Vagina (tissue), 2 donors: ENCODE data around the gene INO80D. TPM values are rescaled to one million over a fixed set of nuclear protein-coding genes. Genes with fewer than 3 reads are reported as not detected.
"Not testable (repeated sequence)": the region's sequence is repeated elsewhere in the genome, so short reads cannot be mapped to it uniquely, and the experiment has no call there.

ENCODE experiments used
- DNase-seq, 2 donors: peaks; one replicate each; pipeline ENCODE4 v3.0.0-alpha.2; 2017; ENCODE audit errors: extremely low spot score in 2 of 2
- H3K27ac ChIP-seq: fragments of 200-600 bp; sonication (generic); one replicate; pipeline ENCODE4 v1.5.1; 2019
- H3K27me3 ChIP-seq: fragments of 200-600 bp; sonication (generic); one replicate; pipeline ENCODE4 v1.5.1; 2019
- H3K36me3 ChIP-seq, 2 donors: fragments of 200-600 bp; sonication (generic); one replicate each; pipeline ENCODE4 v1.5.1; 2017 to 2019
- H3K4me1 ChIP-seq: fragments of 200-600 bp; sonication (generic); one replicate; pipeline ENCODE4 v1.5.1; 2019
- H3K4me3 ChIP-seq, 2 donors: fragments of 200-600 bp; sonication (generic); 1 replicate in 1 of 2; 2 replicates in 1 of 2; pipeline ENCODE4 v1.5.1; 2016 to 2019
- H3K9me3 ChIP-seq: fragments of 200-600 bp; sonication (generic); one replicate; pipeline ENCODE4 v1.5.1; 2019
- CTCF ChIP-seq, 3 experiments: fragments of 450-650 bp in 2 of 3; fragments of 200-600 bp in 1 of 3; sonication (generic) in 1 of 3; IDR thresholded peaks; one replicate each; pipeline ENCODE4 v1.5.1; 2017 to 2019; ENCODE audit warnings: antibody characterized with exemption in 3 of 3, mild to moderate bottlenecking in 2 of 3, moderate library complexity in 2 of 3
- POLR2A ChIP-seq, 2 donors: fragments of 450-650 bp; IDR thresholded peaks; one replicate each; pipeline ENCODE4 v1.6.1; 2017; ENCODE audit warnings: antibody characterized with exemption in 2 of 2, mild to moderate bottlenecking in 2 of 2, moderate library complexity in 2 of 2
- POLR2AphosphoS5 ChIP-seq, 2 donors: sonication (generic); formaldehyde crosslinking; IDR thresholded peaks; one replicate each; pipeline ENCODE4 v1.9.0; 2017; ENCODE audit warnings: antibody characterized with exemption in 2 of 2, mild to moderate bottlenecking in 2 of 2, low read depth in 1 of 2; ENCODE audit not compliant: insufficient read depth in 1 of 2
- intact Hi-C: fragments of 100-400 bp; cut with DNase I; formaldehyde crosslinking; loops from one replicate; pipeline ENCODE4 v1.15.1; 2023
- total RNA-seq: library from RNA; depleted of rRNA; stranded (reverse); fragments of >200 nt; gene quantifications from one replicate; pipeline ENCODE4 v1.2.3, GENCODE V29; 2016

INO80D gene
- 18.4 TPM for total RNA-seq

- H3K4me1 ChIP-seq, result peaks cover 32% of the 10 kb centered on the region
- peaks cover 0 to 8% of the 10 kb centered on the region in 2 donors for H3K36me3 ChIP-seq
- H3K4me3 ChIP-seq, result peak within 1 kb of the TSS; percentile 81 to 88
- H3K27ac ChIP-seq, result peak within 1 kb of the TSS; percentile 99
- DNase-seq, result peak in 1 of 2 donors; percentile 90
- TF ChIP-seq CTCF (IDR thresholded peaks at IDR 0.05), result peak in 2 of 3 experiments; percentile 31 to 45
- TF ChIP-seq POLR2AphosphoS5 (IDR thresholded peaks at IDR 0.05; ENCODE audit: insufficient read depth in 1 of 2, low read depth in 1 of 2), result peak; percentile 44 to 51
- TF ChIP-seq POLR2A (IDR thresholded peaks at IDR 0.05), result peak in 1 of 2 donors; percentile 25
- intact Hi-C loops, result no loop called here
- H3K9me3 ChIP-seq, result no peaks in the 10 kb centered on the region
- H3K27me3 ChIP-seq, result no peaks in the 10 kb centered on the region
These were observed at the start of gene INO80D for GRCh38 chr2:206085742-206086445. Gene INO80D (minus strand): TSS chr2:206086174. CDS start chr2:206063016, 23,158 bp downstream.

GRCh38 chr2:206127656-206128055, 41.7 kb upstream of the INO80D start:
- DNase-seq, result no peak
- Histone ChIP-seq H3K27me3 (no peaks in the 10 kb centered on the region), H3K36me3 (peaks cover 0 to 95% of the 10 kb centered on the region in 2 donors), H3K4me1 (no peaks in the 10 kb centered on the region), H3K4me3 (no peak overlapping the region), H3K27ac (no peak overlapping the region), H3K9me3 (no peaks in the 10 kb centered on the region)
- no peak for TF ChIP-seq CTCF (IDR thresholded peaks at IDR 0.05)
- no peak for TF ChIP-seq POLR2AphosphoS5 (IDR thresholded peaks at IDR 0.05; ENCODE audit: insufficient read depth in 1 of 2, low read depth in 1 of 2)
- no peak for TF ChIP-seq POLR2A (IDR thresholded peaks at IDR 0.05)
- intact Hi-C loops, result no loop called here

GRCh38 chr2:206125901-206126300, 39.9 kb upstream of the INO80D start:
- Histone ChIP-seq H3K27me3 (no peaks in the 10 kb centered on the region), H3K4me3 (no peak overlapping the region), H3K4me1 (no peaks in the 10 kb centered on the region), H3K9me3 (no peaks in the 10 kb centered on the region), H3K36me3 (peaks cover 4 to 96% of the 10 kb centered on the region in 2 donors), H3K27ac (no peak overlapping the region)
- intact Hi-C loops, result no loop called here
- no peak for TF ChIP-seq CTCF (IDR thresholded peaks at IDR 0.05)
- TF ChIP-seq POLR2A (IDR thresholded peaks at IDR 0.05), result no peak
- no peak for TF ChIP-seq POLR2AphosphoS5 (IDR thresholded peaks at IDR 0.05; ENCODE audit: insufficient read depth in 1 of 2, low read depth in 1 of 2)
- no peak for DNase-seq

GRCh38 chr2:206122569-206122968, 36.6 kb upstream of the INO80D start:
- H3K4me1 ChIP-seq, H3K9me3 ChIP-seq, H3K27ac ChIP-seq, H3K4me3 ChIP-seq, DNase-seq, H3K27me3 ChIP-seq, intact Hi-C loops: not testable (repeated sequence)
- H3K36me3 ChIP-seq, result peaks cover 4 to 78% of the 10 kb centered on the region in 2 donors

GRCh38 chr2:206116278-206116677, 30.3 kb upstream of the INO80D start:
- intact Hi-C loops, result no loop called here
- DNase-seq, result no peak
- Histone ChIP-seq H3K4me3 (no peak overlapping the region), H3K27ac (no peak overlapping the region), H3K27me3 (no peaks in the 10 kb centered on the region), H3K36me3 (peaks cover 3 to 23% of the 10 kb centered on the region in 2 donors), H3K4me1 (no peaks in the 10 kb centered on the region), H3K9me3 (no peaks in the 10 kb centered on the region)
- no peak for TF ChIP-seq POLR2AphosphoS5 (IDR thresholded peaks at IDR 0.05; ENCODE audit: insufficient read depth in 1 of 2, low read depth in 1 of 2)
- no peak for TF ChIP-seq POLR2A (IDR thresholded peaks at IDR 0.05)
- TF ChIP-seq CTCF (IDR thresholded peaks at IDR 0.05), result no peak
